Thyroid gland (tissue), 4 donors: ENCODE results near the gene RNFT1. TPM values are rescaled to one million over a fixed set of nuclear protein-coding genes. Genes with fewer than 3 reads are reported as not detected.
"Not testable (repeated sequence)": the region's sequence is repeated elsewhere in the genome, so short reads cannot be mapped to it uniquely, and the experiment has no call there.

Experiments
- DNase-seq, 2 donors: peaks; one replicate each; pipeline ENCODE4 v3.0.0-alpha.2; 2019
- H3K27ac ChIP-seq, 3 donors: fragments of 200-600 bp; sonication (generic); 1 replicate in 2 of 3; 2 replicates in 1 of 3; pipeline ENCODE4 v1.5.1; 2016 to 2019; ENCODE audit warnings: mild to moderate bottlenecking in 1 of 3, moderate library complexity in 1 of 3
- H3K27me3 ChIP-seq: fragments of 200-600 bp; sonication (generic); one replicate; pipeline ENCODE4 v1.5.1; 2019
- H3K36me3 ChIP-seq, 2 donors: fragments of 200-600 bp; sonication (generic); one replicate each; pipeline ENCODE4 v1.5.1; 2016 to 2019
- H3K4me1 ChIP-seq, 2 donors: fragments of 200-600 bp; sonication (generic); one replicate each; pipeline ENCODE4 v1.5.1; 2017 to 2019
- H3K4me3 ChIP-seq, 3 donors: fragments of 200-600 bp; sonication (generic); replicated peaks in 1 of 3; 1 replicate in 2 of 3; 2 replicates in 1 of 3; pipeline ENCODE4 v1.5.1; 2016; ENCODE audit warnings: mild to moderate bottlenecking in 1 of 3
- H3K9me3 ChIP-seq: fragments of 200-600 bp; sonication (generic); one replicate; pipeline ENCODE4 v1.5.1; 2017
- CTCF ChIP-seq, 6 experiments: fragments of 200-600 bp in 3 of 6; fragments of 450-650 bp in 3 of 6; sonication (generic) in 3 of 6; IDR thresholded peaks; one replicate each; pipeline ENCODE4 v1.5.1; 2016 to 2019; ENCODE audit warnings: antibody characterized with exemption in 6 of 6, mild to moderate bottlenecking in 2 of 6, inconsistent platforms in 1 of 6, moderate library complexity in 1 of 6
- POLR2A ChIP-seq, 2 donors: fragments of 450-650 bp; IDR thresholded peaks; one replicate each; pipeline ENCODE4 v1.6.1; 2017; ENCODE audit warnings: antibody characterized with exemption in 2 of 2, mild to moderate bottlenecking in 2 of 2, moderate library complexity in 1 of 2
- WGBS, 2 donors: methylation state at CpG; one replicate each; pipeline ENCODE4 v1.1.5; 2017; 5-methylcytosine and 5-hydroxymethylcytosine counted together
- intact Hi-C: fragments of 100-400 bp; cut with DNase I; formaldehyde crosslinking; loops from one replicate; pipeline ENCODE4 v1.15.1; 2023
- total RNA-seq, 4 donors: library from RNA; depleted of rRNA; stranded (reverse); fragments of >200 nt; gene quantifications; one replicate each; pipeline ENCODE4 v1.2.3, GENCODE V29; 2016

The RNFT1 gene
- total RNA-seq, 4 donors from 2014 or later, result 13.2 to 28.0 (median 25.9) TPM

GRCh38 chr17:59972778-59973177 lies 8.2 kb upstream of the RNFT1 start:
- WGBS, 2 donors, result 93 to 95% methylated on average over 1 of the region's 1 CpG
- H3K4me3 ChIP-seq, result no peak overlapping the region

GRCh38 chr17:59971771-59972170 lies 7.2 kb upstream of the RNFT1 start:
- H3K36me3 ChIP-seq, H3K9me3 ChIP-seq, H3K27ac ChIP-seq, DNase-seq, H3K4me3 ChIP-seq, H3K4me1 ChIP-seq, H3K27me3 ChIP-seq, intact Hi-C loops: not testable (repeated sequence)
- WGBS, 2 donors, result 86 to 90% methylated on average over 2 of the region's 2 CpGs

More at GRCh38 chr17:59972778-59973177, 8.2 kb upstream of the RNFT1 start:
- DNase-seq, result no peak
- no peaks in the 10 kb centered on the region for H3K36me3 ChIP-seq
- H3K27me3 ChIP-seq, result no peaks in the 10 kb centered on the region
- intact Hi-C loops, result no loop called here
- no peaks in the 10 kb centered on the region for H3K4me1 ChIP-seq
- no peaks in the 10 kb centered on the region for H3K9me3 ChIP-seq
- TF ChIP-seq CTCF (IDR thresholded peaks at IDR 0.05) (no peak), POLR2A (IDR thresholded peaks at IDR 0.05) (no peak)
- H3K27ac ChIP-seq, result no peak overlapping the region

DNA sequence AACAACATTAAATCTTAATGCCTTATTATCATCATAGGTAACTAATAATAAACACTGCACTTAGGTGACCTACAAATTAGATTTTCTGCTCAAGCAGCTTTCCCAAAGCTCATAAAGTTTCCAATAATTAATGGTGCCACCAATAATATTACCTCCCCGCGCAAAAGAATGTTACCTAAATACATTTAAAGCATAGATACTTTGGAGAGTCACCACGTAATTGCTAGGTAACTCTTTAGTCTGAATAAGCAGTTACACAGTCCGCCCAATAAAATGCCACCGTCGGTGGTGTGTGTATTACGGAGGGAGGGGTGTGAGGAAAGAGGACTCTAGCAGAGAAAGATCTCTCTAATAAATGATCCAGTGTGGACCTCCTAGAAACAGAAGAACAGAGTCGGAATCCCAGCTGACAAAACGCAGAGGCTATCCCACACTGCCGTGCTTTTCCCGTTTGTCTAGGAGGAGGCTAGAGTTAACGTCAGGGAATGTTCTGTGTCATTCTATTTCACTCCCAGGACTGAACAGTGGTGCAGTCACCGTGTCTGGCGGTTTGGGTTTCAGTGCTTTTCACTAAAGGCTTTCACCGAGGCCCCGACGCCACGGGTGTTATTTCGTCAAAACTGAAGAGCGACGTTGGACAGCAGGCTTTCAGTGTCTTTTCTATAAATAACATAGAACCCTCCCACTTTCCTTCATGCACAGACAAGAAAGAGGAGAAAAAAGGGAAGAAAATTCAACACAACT lies 630 bp downstream of the RNFT1 start:
- intact Hi-C loops, result no loop called here
- peak; percentile 48 to 52 for DNase-seq
- Histone ChIP-seq H3K4me3 (peak overlapping the region; percentile 3 to 89 (median 82)), H3K4me1 (peaks cover 7 to 19% of the 10 kb centered on the region in 2 donors), H3K9me3 (no peaks in the 10 kb centered on the region), H3K27me3 (no peaks in the 10 kb centered on the region), H3K36me3 (no peaks in the 10 kb centered on the region), H3K27ac (peak overlapping the region; percentile 82 to 95 (median 94))
- TF ChIP-seq POLR2A (IDR thresholded peaks at IDR 0.05) (no peak), CTCF (IDR thresholded peaks at IDR 0.05) (no peak)
- 3% methylated on average over 21 of the region's 21 CpGs for WGBS, 2 donors

DNA sequence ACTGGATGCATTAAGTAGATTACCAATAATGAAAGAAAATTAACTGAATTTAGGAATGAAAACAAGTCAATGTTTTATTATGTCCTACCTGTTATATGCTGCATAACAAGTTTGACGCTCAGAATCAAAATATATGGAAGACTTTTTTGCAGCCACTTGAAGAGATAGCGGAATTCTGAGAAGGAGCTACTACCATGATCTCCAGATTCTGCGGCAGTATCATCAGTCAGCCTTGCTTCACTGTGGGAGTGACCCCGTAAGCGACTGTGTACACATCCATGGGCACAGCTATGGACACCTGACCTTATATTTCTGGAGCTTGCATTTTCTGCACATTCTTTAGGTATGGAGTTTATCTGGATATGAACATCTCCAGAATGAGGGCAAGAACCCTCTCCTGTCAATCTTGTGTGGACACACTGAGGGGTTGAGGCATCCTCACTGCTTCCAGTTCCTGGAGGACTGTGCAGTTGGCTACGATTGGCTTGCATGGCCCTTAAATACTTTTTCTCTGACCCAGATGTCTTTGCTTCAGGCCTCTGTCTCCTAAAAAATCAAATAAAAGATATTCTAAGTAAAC lies 1.7 kb downstream of the RNFT1 start:
- no peak overlapping the region for H3K4me3 ChIP-seq

GRCh38 chr17:59959574-59959973 lies 5.0 kb downstream of the RNFT1 start:
- peaks cover 7 to 14% of the 10 kb centered on the region in 2 donors for H3K4me1 ChIP-seq
- intact Hi-C loops, H3K27ac ChIP-seq, H3K36me3 ChIP-seq, H3K9me3 ChIP-seq, H3K4me3 ChIP-seq, DNase-seq, H3K27me3 ChIP-seq: not testable (repeated sequence)
- WGBS, 2 donors, result 96 to 98% methylated on average over 8 of the region's 8 CpGs

More for the DNA sequence above, 1.7 kb downstream of the RNFT1 start:
- WGBS, 2 donors, result 93% methylated on average over 6 of the region's 6 CpGs
- intact Hi-C loops, result no loop called here
- H3K9me3 ChIP-seq, result no peaks in the 10 kb centered on the region
- TF ChIP-seq POLR2A (IDR thresholded peaks at IDR 0.05) (no peak), CTCF (IDR thresholded peaks at IDR 0.05) (no peak)
- peaks cover 7 to 19% of the 10 kb centered on the region in 2 donors for H3K4me1 ChIP-seq
- H3K27ac ChIP-seq, result no peak overlapping the region
- peaks cover 0 to 2% of the 10 kb centered on the region in 2 donors for H3K36me3 ChIP-seq
- H3K27me3 ChIP-seq, result no peaks in the 10 kb centered on the region
- DNase-seq, result no peak

- no peak for DNase-seq
- no peak overlapping the region for H3K27ac ChIP-seq
- H3K4me3 ChIP-seq, result no peak overlapping the region
- H3K36me3 ChIP-seq, result peaks cover 4 to 13% of the 10 kb centered on the region in 2 donors
- no peaks in the 10 kb centered on the region for H3K4me1 ChIP-seq
- H3K27me3 ChIP-seq, result no peaks in the 10 kb centered on the region
- intact Hi-C loops, result no loop called here
- WGBS, 2 donors, result 88 to 92% methylated on average over 3 of the region's 3 CpGs
- no peaks in the 10 kb centered on the region for H3K9me3 ChIP-seq
- no peak for TF ChIP-seq POLR2A (IDR thresholded peaks at IDR 0.05)
- TF ChIP-seq CTCF (IDR thresholded peaks at IDR 0.05), result no peak
Measured at GRCh38 chr17:59954856-59955255, 9.7 kb downstream of the RNFT1 start.
